Motor neuron (in vitro differentiated cells): ENCODE data around the gene EPHX1. TPM values are rescaled to one million over a fixed set of nuclear protein-coding genes. Genes with fewer than 3 reads are reported as not detected.
A peak's percentile ranks its signal among the peaks of the same experiment; 100 is the strongest.

ENCODE experiments used
- ATAC-seq, 8 experiments: fragments of 200-7000 bp; cut with Tn5 transposase; replicated peaks in 6 of 8; 2 replicates each; pipeline ENCODE4 v1.8.0; 2021; ENCODE audit warnings: mild to moderate bottlenecking in 8 of 8, moderate library complexity in 8 of 8
- H3K27ac ChIP-seq, 2 donors: fragments of 250-450 bp; sonication (Bioruptor Pico); 2 replicates each; pipeline ENCODE4 v1.9.0; 2021; ENCODE audit warnings: antibody characterized with exemption in 2 of 2, mild to moderate bottlenecking in 2 of 2, moderate library complexity in 1 of 2
- H3K4me1 ChIP-seq, 2 donors: fragments of 250-450 bp; sonication (Bioruptor Pico); replicated peaks in 1 of 2; 2 replicates each; pipeline ENCODE4 v1.6.1; 2021; ENCODE audit warnings: antibody characterized with exemption in 2 of 2, mild to moderate bottlenecking in 2 of 2, moderate library complexity in 1 of 2
- H3K4me3 ChIP-seq, 5 donors: fragments of 250-450 bp; sonication (Bioruptor Pico); 2 replicates each; pipeline ENCODE4 v1.9.0; 2021; ENCODE audit warnings: antibody characterized with exemption in 5 of 5, mild to moderate bottlenecking in 5 of 5, moderate library complexity in 4 of 5
- WGBS, 10 experiments: fragments of 450-650 bp; shearing (Covaris generic); methylation state at CpG; one replicate each; pipeline ENCODE4 v1.0.0; 2022; 5-methylcytosine and 5-hydroxymethylcytosine counted together
- in situ Hi-C, 9 experiments: fragments of 400-800 bp; cut with MboI; loops; one replicate each; pipeline ENCODE4 v1.15.0; 2021; ENCODE audit warnings: low sequenced_read_pairs in 9 of 9, low pct_unique_long_range_greater_than_20kb in 2 of 9; ENCODE audit not compliant: unreplicated experiment in 9 of 9
- total RNA-seq, 8 experiments: library from RNA; unstranded; fragments of 300-600 nt; gene quantifications; 2 replicates each; pipeline versions ENCODE4 v1.2.3 to v1.2.4, GENCODE V29; 2022

EPHX1 gene
- total RNA-seq, 8 experiments from 2014 or later = 8.1 to 56.2 (median 12.2) TPM

- H3K4me1 ChIP-seq = peaks cover 10 to 16% of the 10 kb centered on the region in 2 donors
- no peak overlapping the region for H3K27ac ChIP-seq
- in situ Hi-C loops = no loop called here
- ATAC-seq = no peak
- no peak overlapping the region for H3K4me3 ChIP-seq
- 33 to 100% (median 82%) methylated on average over 1 to 3 of the region's 4 CpGs; no CpG with 5 or more reads in 4 of the 10 experiments for WGBS, 10 experiments
Measured at GRCh38 chr1:225878282-225878681, 68.4 kb downstream of the EPHX1 start.

- 61 to 100% (median 83%) methylated on average over 2 to 7 of the region's 8 CpGs; no CpG with 5 or more reads in 3 of the 10 experiments for WGBS, 10 experiments
- Histone ChIP-seq H3K27ac (no peak overlapping the region), H3K4me1 (peaks cover 10 to 16% of the 10 kb centered on the region in 2 donors), H3K4me3 (no peak overlapping the region)
- in situ Hi-C loops = no loop called here
- ATAC-seq = no peak
Measured at GRCh38 chr1:225879521-225880221, 69.7 kb downstream of the EPHX1 start.

DNA sequence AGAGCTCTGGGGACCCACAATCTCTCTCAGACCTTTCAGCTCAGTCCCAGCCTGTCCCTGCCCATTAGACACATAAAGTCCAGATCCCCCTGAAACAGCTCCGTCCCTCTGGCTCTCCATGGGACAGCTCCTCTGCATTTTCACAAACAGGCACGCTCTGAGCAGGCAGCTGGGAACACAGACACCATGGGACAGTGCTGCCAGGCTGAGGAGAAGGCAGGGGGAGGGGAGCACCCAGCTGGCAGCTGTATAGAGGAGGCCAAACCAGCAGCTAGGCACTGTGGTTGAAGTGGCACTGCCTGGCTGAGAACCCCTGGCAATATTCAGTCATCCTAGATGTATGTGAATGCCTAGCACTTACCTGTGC is 70.3 kb downstream of the EPHX1 start:
- peak in 1 of 8 experiments; percentile 3 for ATAC-seq
- 60 to 100% (median 70%) methylated on average over 1 to 2 of the region's 2 CpGs; no CpG with 5 or more reads in 5 of the 10 experiments for WGBS, 10 experiments
- Histone ChIP-seq H3K4me1 (peaks cover 10 to 16% of the 10 kb centered on the region in 2 donors), H3K4me3 (no peak overlapping the region), H3K27ac (no peak overlapping the region)
- in situ Hi-C loops = no loop called here

DNA sequence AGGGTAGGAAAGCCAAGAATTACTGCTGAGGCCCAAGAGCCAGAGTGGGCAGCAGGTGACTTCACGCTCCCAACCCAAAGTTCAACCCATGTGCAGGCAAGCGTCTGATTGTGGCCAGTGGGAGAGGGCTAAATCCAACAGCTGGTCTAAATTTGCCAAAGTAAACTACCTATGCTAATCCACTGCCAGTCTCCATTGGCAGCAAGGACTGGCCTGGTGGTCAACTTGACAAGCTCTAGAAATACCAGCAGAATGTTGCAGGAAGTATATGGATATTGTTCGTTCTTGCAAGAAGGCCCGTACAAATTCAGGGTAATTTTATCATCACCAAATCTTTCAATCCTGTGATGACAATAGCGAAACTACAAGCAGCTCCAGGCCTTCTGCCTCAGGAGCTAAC is 70.7 kb downstream of the EPHX1 start:
- ATAC-seq = no peak
- H3K4me3 ChIP-seq = no peak overlapping the region
- WGBS, 10 experiments = 54 to 100% (median 73%) methylated on average over 1 to 5 of the region's 5 CpGs; no CpG with 5 or more reads in 1 of the 10 experiments
- peaks cover 10 to 16% of the 10 kb centered on the region in 2 donors for H3K4me1 ChIP-seq
- in situ Hi-C loops = no loop called here
- H3K27ac ChIP-seq = no peak overlapping the region

DNA sequence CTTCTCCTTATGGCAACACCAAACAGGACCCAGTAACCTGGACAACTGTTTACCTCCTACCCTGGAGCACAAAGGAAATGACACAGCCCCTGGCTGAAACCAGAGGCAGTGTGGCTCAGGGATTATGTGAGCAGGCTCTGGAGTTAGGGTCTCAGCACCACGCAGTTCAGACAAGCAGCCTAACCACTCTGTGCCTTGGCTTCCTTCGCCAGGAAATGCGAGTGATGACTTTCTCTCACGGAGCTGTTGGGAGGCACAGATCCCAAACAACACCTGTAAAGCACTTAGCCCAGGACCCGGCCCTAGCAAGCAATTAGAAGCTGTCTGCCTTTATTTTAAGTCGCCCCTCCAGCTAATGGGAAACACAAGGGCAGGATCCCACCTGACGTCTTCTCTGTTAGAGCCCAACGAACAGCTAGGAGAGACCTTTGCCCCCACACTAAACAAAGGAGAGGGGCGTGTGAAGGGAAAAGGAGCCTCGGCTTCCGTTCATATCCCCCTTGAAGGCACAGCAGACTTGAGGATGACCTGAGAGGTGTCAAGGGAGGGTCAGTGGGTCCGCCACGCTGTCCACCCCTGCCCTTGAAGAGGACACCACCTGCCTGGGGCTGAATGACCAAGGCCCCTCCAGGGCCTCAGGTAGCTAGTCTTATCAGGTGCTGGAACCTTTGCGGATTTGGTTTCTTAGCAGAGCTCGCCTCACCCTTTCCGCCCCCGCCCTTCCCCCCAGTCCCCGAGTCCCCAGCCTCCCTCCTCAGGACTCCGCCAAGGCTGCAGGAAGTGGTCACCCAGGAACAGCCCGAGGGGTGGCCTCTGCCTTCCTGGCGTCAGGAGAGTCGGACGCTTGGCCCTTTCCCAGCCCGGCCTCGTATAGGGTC is 71.4 kb downstream of the EPHX1 start:
- H3K27ac ChIP-seq = no peak overlapping the region
- H3K4me3 ChIP-seq = peak overlapping the region; percentile 37 to 54 (median 46)
- ATAC-seq = peak; percentile 3 to 30 (median 18)
- WGBS, 10 experiments = 0 to 71% (median 40%) methylated on average over 1 to 18 of the region's 25 CpGs; no CpG with 5 or more reads in 2 of the 10 experiments
- in situ Hi-C loops = no loop called here
- peaks cover 10 to 16% of the 10 kb centered on the region in 2 donors for H3K4me1 ChIP-seq

GRCh38 chr1:225881959-225882693 is 72.2 kb downstream of the EPHX1 start, which contains the start of gene TMEM63A:
Gene TMEM63A (minus strand): TSS chr1:225882380. CDS start chr1:225877580, 4,800 bp downstream.
- peaks cover 10 to 19% of the 10 kb centered on the region in 2 donors for H3K4me1 ChIP-seq
- peak; percentile 67 to 84 (median 80) for ATAC-seq
- in situ Hi-C loops = no loop called here
- H3K27ac ChIP-seq = no peak within 1 kb of the TSS
- 0 to 2% (median 2%) methylated on average over 7 to 43 of the region's 64 CpGs; no CpG with 5 or more reads in 6 of the 10 experiments for WGBS, 10 experiments
- peak within 1 kb of the TSS; percentile 37 to 54 (median 46) for H3K4me3 ChIP-seq

DNA sequence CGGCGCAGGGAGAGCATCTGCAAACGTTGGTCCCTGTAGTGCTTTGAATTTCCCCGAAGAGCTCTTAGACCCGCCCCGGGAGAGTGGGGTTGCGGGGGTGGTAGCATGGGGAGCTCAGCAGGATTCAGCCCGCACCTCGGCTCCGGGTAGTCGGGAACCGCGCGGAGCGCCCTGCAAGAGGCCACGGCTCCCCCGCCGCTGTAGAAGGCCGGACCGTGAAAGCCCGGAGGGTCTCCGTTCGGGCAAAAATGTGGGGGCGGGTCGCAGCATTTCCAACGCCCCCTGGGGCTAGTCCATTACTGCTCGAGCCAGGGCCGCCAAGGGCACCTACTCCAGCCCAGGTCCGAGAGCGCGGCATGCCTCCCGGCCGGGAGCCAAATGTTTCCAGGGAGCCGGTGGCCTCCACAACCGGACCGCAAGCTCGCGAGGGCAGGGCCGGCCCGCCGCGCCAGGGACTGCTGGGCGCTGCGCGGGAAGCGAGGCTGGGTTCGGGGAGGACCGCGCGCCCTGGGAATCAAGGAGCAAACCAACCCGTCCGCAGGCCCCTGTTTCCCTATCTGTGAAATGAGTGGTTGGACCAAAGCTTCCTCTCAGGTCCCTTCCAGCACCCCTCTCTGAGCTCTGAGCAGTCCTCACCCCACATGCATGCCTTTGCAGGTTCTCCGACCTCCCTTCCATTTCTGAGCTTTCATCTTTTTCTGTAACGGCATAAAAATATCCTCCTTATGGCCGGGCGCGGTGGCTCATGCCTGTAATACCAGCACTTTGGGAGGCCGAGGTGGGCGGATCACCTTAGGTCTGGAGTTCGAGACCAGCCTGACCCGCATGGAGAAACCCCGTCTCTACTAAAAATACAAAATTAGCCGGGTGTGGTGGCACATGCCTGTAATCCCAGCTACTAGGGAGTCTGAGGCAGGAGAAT is 73.0 kb downstream of the EPHX1 start:
- H3K4me3 ChIP-seq = peak overlapping the region; percentile 37 to 54 (median 46)
- H3K27ac ChIP-seq = no peak overlapping the region
- ATAC-seq = peak; percentile 31 to 67 (median 60)
- peaks cover 10 to 21% of the 10 kb centered on the region in 2 donors for H3K4me1 ChIP-seq
- WGBS, 10 experiments = 20 to 57% (median 30%) methylated on average over 4 to 16 of the region's 63 CpGs; no CpG with 5 or more reads in 4 of the 10 experiments
- in situ Hi-C loops = no loop called here

GRCh38 chr1:225883616-225884265 is 73.8 kb downstream of the EPHX1 start:
- H3K27ac ChIP-seq = no peak overlapping the region
- 84 to 97% (median 93%) methylated on average over 2 to 6 of the region's 11 CpGs; no CpG with 5 or more reads in 3 of the 10 experiments for WGBS, 10 experiments
- in situ Hi-C loops = no loop called here

GRCh38 chr1:225885336-225885735 is 75.4 kb downstream of the EPHX1 start:
- in situ Hi-C loops = no loop called here
- 66 to 100% (median 95%) methylated on average over 1 to 6 of the region's 6 CpGs; no CpG with 5 or more reads in 2 of the 10 experiments for WGBS, 10 experiments
- H3K27ac ChIP-seq = no peak overlapping the region
- no peak overlapping the region for H3K4me3 ChIP-seq
- no peak for ATAC-seq
- peaks cover 19 to 37% of the 10 kb centered on the region in 2 donors for H3K4me1 ChIP-seq

More at GRCh38 chr1:225883616-225884265, 73.8 kb downstream of the EPHX1 start:
- Histone ChIP-seq H3K4me3 (no peak overlapping the region), H3K4me1 (peaks cover 13 to 28% of the 10 kb centered on the region in 2 donors)
- ATAC-seq = no peak

- Histone ChIP-seq H3K4me1 (peaks cover 13 to 26% of the 10 kb centered on the region in 2 donors), H3K27ac (no peak overlapping the region), H3K4me3 (no peak overlapping the region)
- 78 to 100% (median 93%) methylated on average over 2 to 9 of the region's 19 CpGs; no CpG with 5 or more reads in 2 of the 10 experiments for WGBS, 10 experiments
- in situ Hi-C loops = no loop called here
- ATAC-seq = no peak
Measured at GRCh38 chr1:225886159-225887029, 76.5 kb downstream of the EPHX1 start.

DNA sequence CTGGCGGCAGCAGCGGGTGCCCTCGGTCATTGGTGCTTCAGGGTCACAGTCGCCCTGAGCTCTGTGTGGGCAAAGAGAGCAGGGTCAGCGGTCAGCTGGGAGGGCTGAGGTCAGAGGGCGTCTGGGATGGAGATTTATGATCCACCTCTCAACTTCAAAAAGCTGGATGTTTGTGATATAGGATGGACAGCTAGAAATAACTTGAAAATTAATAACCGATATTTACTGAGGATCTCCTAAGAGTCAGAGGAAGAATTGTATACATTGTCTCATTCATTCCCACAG is 77.0 kb downstream of the EPHX1 start:
- no peak for ATAC-seq
- Histone ChIP-seq H3K27ac (no peak overlapping the region), H3K4me3 (no peak overlapping the region), H3K4me1 (peaks cover 8 to 24% of the 10 kb centered on the region in 2 donors)
- 70 to 93% (median 82%) methylated on average over 1 to 7 of the region's 7 CpGs; no CpG with 5 or more reads in 6 of the 10 experiments for WGBS, 10 experiments
- in situ Hi-C loops = no loop called here
